ENCODE results near the gene SRPK1.
"Not testable (repeated sequence)": the region's sequence is repeated elsewhere in the genome, so short reads cannot be mapped to it uniquely, and the experiment has no call there.

Gene SRPK1

DNA sequence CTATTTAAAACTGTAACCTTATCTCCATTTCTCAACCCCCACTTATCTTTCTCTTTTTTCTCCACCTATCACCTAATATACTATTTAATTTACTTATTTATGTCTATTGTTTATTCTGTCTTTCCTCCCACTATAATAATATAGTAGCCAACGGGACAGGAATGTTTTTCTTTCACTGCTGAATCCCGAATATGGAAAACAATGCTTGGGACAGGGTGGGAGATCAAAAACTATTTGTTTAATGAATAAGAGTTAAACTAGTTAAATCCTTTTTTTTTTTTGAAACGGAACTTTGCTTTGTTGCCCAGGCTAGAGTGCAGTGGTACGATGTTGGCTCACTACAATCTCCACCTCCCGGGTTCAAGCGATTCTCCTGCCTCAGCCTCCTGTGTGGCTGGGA, 6.4 kb downstream of the SRPK1 start:
- Histone ChIP-seq H3K36me3 (ENCODE audit: control insufficient read depth in 1 of 2, insufficient read depth in 2 of 2, low read depth in 1 of 2, low read length in 2 of 2) (peaks cover 18 to 41% of the 10 kb centered on the region in 2 experiments), H3K4me3 (ENCODE audit: insufficient read depth in 1 of 2, low read depth in 1 of 2, low read length in 2 of 2) (no peak overlapping the region), H3K4ac (ENCODE audit: low read depth in 1 of 2, low read length in 2 of 2) (no peak overlapping the region), H3K27ac (ENCODE audit: low read length, poor library complexity, severe bottlenecking) (no peak overlapping the region), H2AK5ac (ENCODE audit: low read length, severe bottlenecking) (no peak overlapping the region), H2BK12ac (ENCODE audit: low read length in 2 of 2) (no peak overlapping the region), H3K4me1 (ENCODE audit: control insufficient read depth, insufficient read depth, low read depth, low read length) (peaks cover 4% of the 10 kb centered on the region), H2BK15ac (ENCODE audit: low read depth, poor library complexity, severe bottlenecking) (no peak overlapping the region), H2AFZ (ENCODE audit: low read depth, low read length) (no peak overlapping the region), H3K9me3 (ENCODE audit: control insufficient read depth, low read length) (peaks cover 10% of the 10 kb centered on the region), H3K9ac (ENCODE audit: low read length) (no peak overlapping the region), H2BK5ac (ENCODE audit: low read depth, low read length, poor library complexity, severe bottlenecking) (no peak overlapping the region), H3K18ac (ENCODE audit: low read depth in 1 of 2, low read length in 2 of 2) (no peak overlapping the region), H3K23ac (ENCODE audit: low read length in 2 of 2) (no peak overlapping the region), H3K79me1 (replicated peaks; ENCODE audit: low read length, poor library complexity, severe bottlenecking) (peaks cover 17% of the 10 kb centered on the region), H3K4me2 (ENCODE audit: low read length, poor library complexity, severe bottlenecking) (no peak overlapping the region), H4K8ac (ENCODE audit: low read length) (no peak overlapping the region), H3K27me3 (ENCODE audit: control insufficient read depth in 1 of 2, insufficient read depth in 1 of 2, low read length in 2 of 2) (no peaks in the 10 kb centered on the region), H3K14ac (ENCODE audit: low read length in 2 of 2) (no peak overlapping the region), H2BK120ac (ENCODE audit: low read depth, low read length) (no peak overlapping the region), H4K91ac (ENCODE audit: low read length) (no peak overlapping the region)
- DNase-seq: no peak
- 94% methylated on average over 6 of the region's 6 CpGs for WGBS

DNA sequence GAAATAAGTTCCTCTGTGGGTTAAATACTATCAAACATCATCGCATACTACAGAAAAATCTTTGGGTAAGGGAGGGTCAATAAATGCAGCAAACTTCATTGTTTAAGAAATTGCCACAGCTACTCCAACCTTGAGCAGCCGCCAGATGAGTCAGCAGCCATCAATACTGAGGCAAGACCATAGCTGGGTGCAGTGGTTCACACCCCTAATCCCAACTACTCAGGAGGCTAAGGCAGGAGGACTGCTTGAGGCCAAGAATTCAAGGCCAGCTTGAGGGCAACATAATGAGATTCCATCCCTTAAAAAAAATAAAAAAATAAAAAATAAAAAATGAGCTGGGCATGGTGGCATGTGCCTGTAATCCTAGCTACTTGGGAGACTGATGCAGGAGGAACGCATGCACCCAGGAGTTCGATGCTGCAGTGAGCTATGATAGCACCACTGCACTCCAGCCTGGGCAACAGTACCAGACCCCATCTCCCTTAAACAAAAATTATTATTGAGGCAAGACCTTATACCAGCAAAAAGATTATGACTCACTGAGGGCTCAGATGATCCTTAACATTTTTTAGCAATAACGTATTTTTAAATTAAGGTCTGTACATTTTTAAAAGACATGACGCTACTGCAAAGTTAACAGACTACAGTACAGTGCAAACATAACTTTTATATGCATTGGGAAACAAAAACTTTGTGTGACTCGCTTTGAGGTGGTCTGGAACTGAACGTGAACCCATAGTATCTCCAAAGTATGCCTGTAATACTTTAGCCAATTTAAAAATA, 8.8 kb downstream of the SRPK1 start:
- DNase-seq: no peak
- peaks cover 10% of the 10 kb centered on the region for H3K9me3 ChIP-seq (ENCODE audit: control insufficient read depth, low read length)
- H2AK5ac ChIP-seq (ENCODE audit: low read length, severe bottlenecking): no peak overlapping the region

GRCh38 chr6:35909571-35909970, 11.3 kb downstream of the SRPK1 start:
- not testable (repeated sequence) for H2BK12ac ChIP-seq (ENCODE audit: low read length in 2 of 2); H2BK5ac ChIP-seq (ENCODE audit: low read depth, low read length, poor library complexity, severe bottlenecking); H2AK5ac ChIP-seq (ENCODE audit: low read length, severe bottlenecking); H3K9ac ChIP-seq (ENCODE audit: low read length); H3K4me2 ChIP-seq (ENCODE audit: low read length, poor library complexity, severe bottlenecking); H3K4ac ChIP-seq (ENCODE audit: low read depth in 1 of 2, low read length in 2 of 2); H3K14ac ChIP-seq (ENCODE audit: low read length in 2 of 2); H3K18ac ChIP-seq (ENCODE audit: low read depth in 1 of 2, low read length in 2 of 2); H2AFZ ChIP-seq (ENCODE audit: low read depth, low read length); H3K23ac ChIP-seq (ENCODE audit: low read length in 2 of 2); DNase-seq; H4K8ac ChIP-seq (ENCODE audit: low read length); H3K9me3 ChIP-seq (ENCODE audit: control insufficient read depth, low read length); H4K91ac ChIP-seq (ENCODE audit: low read length); H3K4me1 ChIP-seq (ENCODE audit: control insufficient read depth, insufficient read depth, low read depth, low read length); H3K27me3 ChIP-seq (ENCODE audit: control insufficient read depth in 1 of 2, insufficient read depth in 1 of 2, low read length in 2 of 2); H2BK15ac ChIP-seq (ENCODE audit: low read depth, poor library complexity, severe bottlenecking); H3K4me3 ChIP-seq (ENCODE audit: insufficient read depth in 1 of 2, low read depth in 1 of 2, low read length in 2 of 2); H2BK120ac ChIP-seq (ENCODE audit: low read depth, low read length); H3K27ac ChIP-seq (ENCODE audit: low read length, poor library complexity, severe bottlenecking)
- WGBS: 100% methylated on average over 2 of the region's 2 CpGs
- Histone ChIP-seq H3K36me3 (ENCODE audit: control insufficient read depth in 1 of 2, insufficient read depth in 2 of 2, low read depth in 1 of 2, low read length in 2 of 2) (peaks cover 23 to 41% of the 10 kb centered on the region in 2 experiments), H3K79me1 (replicated peaks; ENCODE audit: low read length, poor library complexity, severe bottlenecking) (peaks cover 23% of the 10 kb centered on the region)

More for the DNA sequence above, 8.8 kb downstream of the SRPK1 start:
- Histone ChIP-seq H2BK15ac (ENCODE audit: low read depth, poor library complexity, severe bottlenecking) (no peak overlapping the region), H2BK12ac (ENCODE audit: low read length in 2 of 2) (no peak overlapping the region), H3K27me3 (ENCODE audit: control insufficient read depth in 1 of 2, insufficient read depth in 1 of 2, low read length in 2 of 2) (no peaks in the 10 kb centered on the region), H4K8ac (ENCODE audit: low read length) (no peak overlapping the region), H3K9ac (ENCODE audit: low read length) (no peak overlapping the region), H3K4ac (ENCODE audit: low read depth in 1 of 2, low read length in 2 of 2) (no peak overlapping the region), H4K91ac (ENCODE audit: low read length) (no peak overlapping the region), H3K27ac (ENCODE audit: low read length, poor library complexity, severe bottlenecking) (no peak overlapping the region), H3K18ac (ENCODE audit: low read depth in 1 of 2, low read length in 2 of 2) (no peak overlapping the region), H3K14ac (ENCODE audit: low read length in 2 of 2) (no peak overlapping the region), H2BK5ac (ENCODE audit: low read depth, low read length, poor library complexity, severe bottlenecking) (no peak overlapping the region), H2AFZ (ENCODE audit: low read depth, low read length) (no peak overlapping the region), H3K23ac (ENCODE audit: low read length in 2 of 2) (no peak overlapping the region), H3K36me3 (ENCODE audit: control insufficient read depth in 1 of 2, insufficient read depth in 2 of 2, low read depth in 1 of 2, low read length in 2 of 2) (peaks cover 27 to 46% of the 10 kb centered on the region in 2 experiments), H3K4me2 (ENCODE audit: low read length, poor library complexity, severe bottlenecking) (no peak overlapping the region), H3K79me1 (replicated peaks; ENCODE audit: low read length, poor library complexity, severe bottlenecking) (peaks cover 23% of the 10 kb centered on the region), H2BK120ac (ENCODE audit: low read depth, low read length) (no peak overlapping the region), H3K4me3 (ENCODE audit: insufficient read depth in 1 of 2, low read depth in 1 of 2, low read length in 2 of 2) (no peak overlapping the region), H3K4me1 (ENCODE audit: control insufficient read depth, insufficient read depth, low read depth, low read length) (peaks cover 1% of the 10 kb centered on the region)
- 98% methylated on average over 7 of the region's 8 CpGs for WGBS

GRCh38 chr6:35908753-35909401, 12.0 kb downstream of the SRPK1 start:
- H2AK5ac ChIP-seq (ENCODE audit: low read length, severe bottlenecking); H3K18ac ChIP-seq (ENCODE audit: low read depth in 1 of 2, low read length in 2 of 2); H3K27me3 ChIP-seq (ENCODE audit: control insufficient read depth in 1 of 2, insufficient read depth in 1 of 2, low read length in 2 of 2); H3K4me2 ChIP-seq (ENCODE audit: low read length, poor library complexity, severe bottlenecking); H3K27ac ChIP-seq (ENCODE audit: low read length, poor library complexity, severe bottlenecking); H3K9ac ChIP-seq (ENCODE audit: low read length); H4K91ac ChIP-seq (ENCODE audit: low read length); H2BK12ac ChIP-seq (ENCODE audit: low read length in 2 of 2); H2BK5ac ChIP-seq (ENCODE audit: low read depth, low read length, poor library complexity, severe bottlenecking); H2BK120ac ChIP-seq (ENCODE audit: low read depth, low read length); H2AFZ ChIP-seq (ENCODE audit: low read depth, low read length); H3K4ac ChIP-seq (ENCODE audit: low read depth in 1 of 2, low read length in 2 of 2); H4K8ac ChIP-seq (ENCODE audit: low read length); H3K23ac ChIP-seq (ENCODE audit: low read length in 2 of 2); DNase-seq; H3K4me3 ChIP-seq (ENCODE audit: insufficient read depth in 1 of 2, low read depth in 1 of 2, low read length in 2 of 2); H3K14ac ChIP-seq (ENCODE audit: low read length in 2 of 2); H2BK15ac ChIP-seq (ENCODE audit: low read depth, poor library complexity, severe bottlenecking); H3K4me1 ChIP-seq (ENCODE audit: control insufficient read depth, insufficient read depth, low read depth, low read length); H3K9me3 ChIP-seq (ENCODE audit: control insufficient read depth, low read length): not testable (repeated sequence)
- WGBS: 93% methylated on average over 5 of the region's 5 CpGs
- H3K79me1 ChIP-seq (replicated peaks; ENCODE audit: low read length, poor library complexity, severe bottlenecking): peaks cover 22% of the 10 kb centered on the region
- peaks cover 23 to 42% of the 10 kb centered on the region in 2 experiments for H3K36me3 ChIP-seq (ENCODE audit: control insufficient read depth in 1 of 2, insufficient read depth in 2 of 2, low read depth in 1 of 2, low read length in 2 of 2)

All from mesenchymal stem cell (in vitro differentiated cells and primary cell).